ENCODE data around the gene CSNK2A2. TPM values are rescaled to one million over a fixed set of nuclear protein-coding genes. Genes with fewer than 3 reads are reported as not detected.

CSNK2A2 gene
- total and polyA plus RNA-seq, 9 of the 15 experiments (the other 6 are each of a cell fraction or from before 2014, with no cell fraction given), result 20.8 to 109 (median 44.7) TPM

DNA sequence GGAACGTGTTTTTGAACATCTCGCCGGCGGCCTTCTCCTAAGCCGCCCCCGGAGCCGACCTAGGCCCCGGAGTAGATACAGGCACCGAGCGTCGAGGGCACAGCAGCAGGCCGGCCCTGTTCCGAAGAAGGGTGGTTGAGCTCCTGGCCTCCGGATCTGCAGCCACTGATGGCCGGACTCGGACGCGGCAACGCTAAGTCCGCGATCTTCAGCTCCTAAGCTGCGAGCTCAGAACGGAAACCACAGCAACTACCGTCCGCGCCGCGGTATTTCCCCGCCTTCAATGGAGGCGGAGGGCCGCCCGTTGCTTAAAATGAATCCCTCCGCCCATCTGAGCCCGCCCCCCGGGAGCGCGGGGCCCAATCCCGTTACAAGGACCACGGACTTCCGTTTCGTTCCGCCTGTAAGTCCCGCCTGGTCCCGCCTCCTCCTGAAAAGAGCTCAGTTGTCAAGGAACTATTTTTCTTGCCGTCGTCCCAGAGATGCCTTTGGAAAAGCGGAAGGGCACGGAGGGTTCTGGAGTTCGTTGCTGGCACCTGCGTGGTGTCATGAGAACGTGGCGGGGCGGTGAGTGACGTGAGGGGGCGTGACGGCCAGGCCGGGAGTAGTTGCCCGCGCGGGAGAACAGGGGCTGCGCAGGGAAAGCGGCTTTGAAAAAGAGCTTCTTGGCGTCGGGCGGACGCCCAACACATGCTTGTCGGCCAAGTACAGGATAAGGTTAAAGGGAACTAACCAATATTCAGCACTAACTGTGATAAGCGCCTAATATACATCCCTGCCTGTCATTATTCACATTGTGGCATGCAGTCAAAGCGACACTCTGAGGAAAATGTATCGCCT, 68.6 kb downstream of the CSNK2A2 start, which contains the start of gene CFAP20 (continued):
- TF ChIP-seq, protein P1, sequence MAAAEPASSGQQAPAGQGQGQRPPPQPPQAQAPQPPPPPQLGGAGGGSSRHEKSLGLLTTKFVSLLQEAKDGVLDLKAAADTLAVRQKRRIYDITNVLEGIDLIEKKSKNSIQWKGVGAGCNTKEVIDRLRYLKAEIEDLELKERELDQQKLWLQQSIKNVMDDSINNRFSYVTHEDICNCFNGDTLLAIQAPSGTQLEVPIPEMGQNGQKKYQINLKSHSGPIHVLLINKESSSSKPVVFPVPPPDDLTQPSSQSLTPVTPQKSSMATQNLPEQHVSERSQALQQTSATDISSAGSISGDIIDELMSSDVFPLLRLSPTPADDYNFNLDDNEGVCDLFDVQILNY (CRISPR knock-in tag; IDR thresholded peaks at IDR 0.05), result peak; percentile 80; the same call in 1 of the 2 replicates
- TF ChIP-seq WHSC1 (IDR thresholded peaks at IDR 0.05; ENCODE audit: low read length) (no peak), CHCHD3 (CRISPR knock-in tag; IDR thresholded peaks at IDR 0.05) (no peak), NR4A1 (CRISPR knock-in tag; IDR thresholded peaks at IDR 0.05) (no peak), NR4A1 (tag; IDR thresholded peaks at IDR 0.05) (peak; percentile 48; the same call in 1 of the 2 replicates), ELF1 (tag; IDR thresholded peaks at IDR 0.05) (peak; percentile 90), POLR2G (IDR thresholded peaks at IDR 0.05; ENCODE audit: low read depth, low read length) (peak; percentile 97), KLF13 (tag; IDR thresholded peaks at IDR 0.05; ENCODE audit: borderline replicate concordance, low read depth) (peak; percentile 99), TRIM24 (IDR thresholded peaks at IDR 0.05) (peak in 1 of 2 experiments; percentile 73; a peak in 3 of 4 replicates), SP2 (IDR thresholded peaks at IDR 0.05; ENCODE audit: extremely low read depth, low read depth, low read length, poor library complexity, severe bottlenecking) (peak; percentile 69), MCM7 (IDR thresholded peaks at IDR 0.05) (no peak), TARDBP (IDR thresholded peaks at IDR 0.05) (peak; percentile 84; the same call in 1 of the 2 replicates), BACH1 (tag; IDR thresholded peaks at IDR 0.05) (0 out of 2 replicates have a peak, but pooled peaks have one; percentile 28), SRF (CRISPR knock-in tag; IDR thresholded peaks at IDR 0.05) (no peak; a peak in 1 of 4 replicates), ZBED1 (IDR thresholded peaks at IDR 0.05) (no peak), TAF9B (IDR thresholded peaks at IDR 0.05; ENCODE audit: partially characterized antibody) (peak; percentile 92), COPS2 (conservative IDR thresholded peaks at IDR 0.05) (no peak)
- TF ChIP-seq, protein P2, sequence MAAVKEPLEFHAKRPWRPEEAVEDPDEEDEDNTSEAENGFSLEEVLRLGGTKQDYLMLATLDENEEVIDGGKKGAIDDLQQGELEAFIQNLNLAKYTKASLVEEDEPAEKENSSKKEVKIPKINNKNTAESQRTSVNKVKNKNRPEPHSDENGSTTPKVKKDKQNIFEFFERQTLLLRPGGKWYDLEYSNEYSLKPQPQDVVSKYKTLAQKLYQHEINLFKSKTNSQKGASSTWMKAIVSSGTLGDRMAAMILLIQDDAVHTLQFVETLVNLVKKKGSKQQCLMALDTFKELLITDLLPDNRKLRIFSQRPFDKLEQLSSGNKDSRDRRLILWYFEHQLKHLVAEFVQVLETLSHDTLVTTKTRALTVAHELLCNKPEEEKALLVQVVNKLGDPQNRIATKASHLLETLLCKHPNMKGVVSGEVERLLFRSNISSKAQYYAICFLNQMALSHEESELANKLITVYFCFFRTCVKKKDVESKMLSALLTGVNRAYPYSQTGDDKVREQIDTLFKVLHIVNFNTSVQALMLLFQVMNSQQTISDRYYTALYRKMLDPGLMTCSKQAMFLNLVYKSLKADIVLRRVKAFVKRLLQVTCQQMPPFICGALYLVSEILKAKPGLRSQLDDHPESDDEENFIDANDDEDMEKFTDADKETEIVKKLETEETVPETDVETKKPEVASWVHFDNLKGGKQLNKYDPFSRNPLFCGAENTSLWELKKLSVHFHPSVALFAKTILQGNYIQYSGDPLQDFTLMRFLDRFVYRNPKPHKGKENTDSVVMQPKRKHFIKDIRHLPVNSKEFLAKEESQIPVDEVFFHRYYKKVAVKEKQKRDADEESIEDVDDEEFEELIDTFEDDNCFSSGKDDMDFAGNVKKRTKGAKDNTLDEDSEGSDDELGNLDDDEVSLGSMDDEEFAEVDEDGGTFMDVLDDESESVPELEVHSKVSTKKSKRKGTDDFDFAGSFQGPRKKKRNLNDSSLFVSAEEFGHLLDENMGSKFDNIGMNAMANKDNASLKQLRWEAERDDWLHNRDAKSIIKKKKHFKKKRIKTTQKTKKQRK (IDR thresholded peaks at IDR 0.05; ENCODE audit: borderline replicate concordance, low read depth, low read length), result peak; percentile 37; the same call in 1 of the 2 replicates
- TF ChIP-seq, protein P3, sequence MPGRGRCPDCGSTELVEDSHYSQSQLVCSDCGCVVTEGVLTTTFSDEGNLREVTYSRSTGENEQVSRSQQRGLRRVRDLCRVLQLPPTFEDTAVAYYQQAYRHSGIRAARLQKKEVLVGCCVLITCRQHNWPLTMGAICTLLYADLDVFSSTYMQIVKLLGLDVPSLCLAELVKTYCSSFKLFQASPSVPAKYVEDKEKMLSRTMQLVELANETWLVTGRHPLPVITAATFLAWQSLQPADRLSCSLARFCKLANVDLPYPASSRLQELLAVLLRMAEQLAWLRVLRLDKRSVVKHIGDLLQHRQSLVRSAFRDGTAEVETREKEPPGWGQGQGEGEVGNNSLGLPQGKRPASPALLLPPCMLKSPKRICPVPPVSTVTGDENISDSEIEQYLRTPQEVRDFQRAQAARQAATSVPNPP (IDR thresholded peaks at IDR 0.05; ENCODE audit: borderline replicate concordance, insufficient read depth, insufficient read length), result no peak
- TF ChIP-seq, protein P4, sequence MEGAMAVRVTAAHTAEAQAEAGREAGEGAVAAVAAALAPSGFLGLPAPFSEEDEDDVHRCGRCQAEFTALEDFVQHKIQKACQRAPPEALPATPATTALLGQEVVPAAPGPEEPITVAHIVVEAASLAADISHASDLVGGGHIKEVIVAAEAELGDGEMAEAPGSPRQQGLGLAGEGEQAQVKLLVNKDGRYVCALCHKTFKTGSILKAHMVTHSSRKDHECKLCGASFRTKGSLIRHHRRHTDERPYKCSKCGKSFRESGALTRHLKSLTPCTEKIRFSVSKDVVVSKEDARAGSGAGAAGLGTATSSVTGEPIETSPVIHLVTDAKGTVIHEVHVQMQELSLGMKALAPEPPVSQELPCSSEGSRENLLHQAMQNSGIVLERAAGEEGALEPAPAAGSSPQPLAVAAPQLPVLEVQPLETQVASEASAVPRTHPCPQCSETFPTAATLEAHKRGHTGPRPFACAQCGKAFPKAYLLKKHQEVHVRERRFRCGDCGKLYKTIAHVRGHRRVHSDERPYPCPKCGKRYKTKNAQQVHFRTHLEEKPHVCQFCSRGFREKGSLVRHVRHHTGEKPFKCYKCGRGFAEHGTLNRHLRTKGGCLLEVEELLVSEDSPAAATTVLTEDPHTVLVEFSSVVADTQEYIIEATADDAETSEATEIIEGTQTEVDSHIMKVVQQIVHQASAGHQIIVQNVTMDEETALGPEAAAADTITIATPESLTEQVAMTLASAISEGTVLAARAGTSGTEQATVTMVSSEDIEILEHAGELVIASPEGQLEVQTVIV (CRISPR knock-in tag; IDR thresholded peaks at IDR 0.05; ENCODE audit: borderline replicate concordance), result no peak

Data from K562 (cell line).